Stimulated activated CD4-positive, alpha-beta T cell treated with anti-CD3 and anti-CD28 coated beads, TNF-alpha, amount 100 ng/mL, for 4 hours (primary cell): ENCODE measurements around the gene ADH1B.
"Not testable (repeated sequence)": the region's sequence is repeated elsewhere in the genome, so short reads cannot be mapped to it uniquely, and the experiment has no call there.

Experiments used
- DNase-seq, 3 experiments: peaks; one replicate each; pipeline ENCODE4 v3.0.0-alpha.2; 2020; ENCODE audit warnings: low read depth in 3 of 3

ADH1B gene

GRCh38 chr4:99324361-99324760 lies 3.2 kb upstream of the ADH1B start:
- DNase-seq, result no peak

- no peak for DNase-seq
Measured at GRCh38 chr4:99323756-99324155, 2.6 kb upstream of the ADH1B start.

GRCh38 chr4:99317811-99318210 lies 3.4 kb downstream of the ADH1B start:
- DNase-seq, result not testable (repeated sequence)

- no peak for DNase-seq
Measured at GRCh38 chr4:99317354-99317753, 3.8 kb downstream of the ADH1B start.

- no peak for DNase-seq
Measured at GRCh38 chr4:99315839-99316238, 5.4 kb downstream of the ADH1B start.

GRCh38 chr4:99314211-99314610 lies 7.0 kb downstream of the ADH1B start:
- no peak for DNase-seq

GRCh38 chr4:99310389-99310788 lies 10.8 kb downstream of the ADH1B start:
- no peak for DNase-seq

- DNase-seq, result no peak
Measured at GRCh38 chr4:99305638-99306400, 15.4 kb downstream of the ADH1B start.

GRCh38 chr4:99301376-99302164 lies 19.6 kb downstream of the ADH1B start:
- DNase-seq, result no peak

- DNase-seq, result no peak
Measured at GRCh38 chr4:99300934-99301333, 20.3 kb downstream of the ADH1B start.

- no peak for DNase-seq
Measured at GRCh38 chr4:99293357-99293756, 27.8 kb downstream of the ADH1B start.

GRCh38 chr4:99290848-99291786 lies 30.1 kb downstream of the ADH1B start, which contains the start of gene ADH1A:
ADH1A (minus strand) TSS chr4:99290985; CDS start chr4:99290914, 71 bp downstream.
- no peak for DNase-seq

GRCh38 chr4:99285387-99285786 lies 35.8 kb downstream of the ADH1B start:
- no peak for DNase-seq

GRCh38 chr4:99282731-99283130 lies 38.5 kb downstream of the ADH1B start:
- no peak for DNase-seq

- no peak for DNase-seq
Measured at GRCh38 chr4:99281261-99281660, 39.9 kb downstream of the ADH1B start.

GRCh38 chr4:99276417-99276816 lies 44.8 kb downstream of the ADH1B start:
- no peak for DNase-seq

GRCh38 chr4:99275885-99276284 lies 45.3 kb downstream of the ADH1B start:
- DNase-seq, result no peak

- DNase-seq, result no peak
Measured at GRCh38 chr4:99275050-99275449, 46.2 kb downstream of the ADH1B start.

GRCh38 chr4:99273704-99274103 lies 47.5 kb downstream of the ADH1B start:
- no peak for DNase-seq

- DNase-seq, result no peak
Measured at GRCh38 chr4:99264927-99265326, 56.3 kb downstream of the ADH1B start.
